Transverse colon (tissue), 4 donors: ENCODE results near the gene ZPBP. TPM values are rescaled to one million over a fixed set of nuclear protein-coding genes. Genes with fewer than 3 reads are reported as not detected.

Experiments
- DNase-seq: peaks from one replicate; pipeline ENCODE4 v3.0.0-alpha.2; 2019
- H3K27ac ChIP-seq, 4 donors: fragments of 200-600 bp; sonication (generic); 2 replicates each; pipeline ENCODE4 v1.5.1; 2016 to 2018; ENCODE audit warnings: inconsistent platforms in 4 of 4
- H3K27me3 ChIP-seq: fragments of 200-600 bp; sonication (generic); 2 replicates; pipeline ENCODE4 v1.5.1; 2017; ENCODE audit warnings: inconsistent platforms
- H3K36me3 ChIP-seq, 4 donors: fragments of 200-600 bp; sonication (generic); 2 replicates each; pipeline ENCODE4 v1.5.1; 2017 to 2019; ENCODE audit warnings: inconsistent platforms in 4 of 4
- H3K4me1 ChIP-seq, 4 donors: fragments of 200-600 bp; sonication (generic); 2 replicates each; pipeline ENCODE4 v1.5.1; 2017 to 2020; ENCODE audit warnings: inconsistent platforms in 4 of 4
- H3K4me3 ChIP-seq, 4 donors: fragments of 200-600 bp; sonication (generic); 1 replicate in 1 of 4; 2 replicates in 3 of 4; pipeline versions ENCODE4 v1.5.1 to v1.6.1; 2017 to 2019; ENCODE audit warnings: inconsistent platforms in 4 of 4
- H3K9me3 ChIP-seq, 2 donors: fragments of 200-600 bp; sonication (generic); 2 replicates each; pipeline ENCODE4 v1.5.1; 2017 to 2019; ENCODE audit warnings: inconsistent platforms in 2 of 2
- CTCF ChIP-seq, 5 experiments: fragments of 200-600 bp in 3 of 5; fragments of 450-650 bp in 2 of 5; sonication (generic) in 3 of 5; IDR thresholded peaks; 1 replicate in 2 of 5; 2 replicates in 3 of 5; pipeline ENCODE4 v1.5.1; 2016 to 2017; ENCODE audit warnings: antibody characterized with exemption in 5 of 5, inconsistent platforms in 3 of 5, mild to moderate bottlenecking in 2 of 5, moderate library complexity in 1 of 5
- EP300 ChIP-seq: sonication (generic); formaldehyde crosslinking; IDR thresholded peaks from one replicate; pipeline ENCODE4 v1.6.1; 2017; ENCODE audit warnings: antibody characterized with exemption, low read depth
- POLR2A ChIP-seq: fragments of 450-650 bp; IDR thresholded peaks from one replicate; pipeline ENCODE4 v1.6.1; 2016; ENCODE audit warnings: antibody characterized with exemption, mild to moderate bottlenecking, moderate library complexity
- POLR2AphosphoS5 ChIP-seq, 3 donors: sonication (generic); formaldehyde crosslinking; IDR thresholded peaks; one replicate each; pipeline ENCODE4 v1.6.1; 2016; ENCODE audit warnings: antibody characterized with exemption in 3 of 3
- WGBS, 2 donors: methylation state at CpG; one replicate each; pipeline ENCODE4 v1.1.5; 2018; ENCODE audit warnings: low coverage in 1 of 2; 5-methylcytosine and 5-hydroxymethylcytosine counted together
- in situ Hi-C, 4 donors: fragments of 200-750 bp; cut with MboI; loops; one replicate each; pipeline versions ENCODE4 v1.15.0 to v1.15.1; 2017; ENCODE audit warnings: low sequenced_read_pairs in 3 of 4, low pct_ligation_motif_present in 1 of 4, low pct_unique_long_range_greater_than_20kb in 1 of 4
- intact Hi-C: fragments of 100-400 bp; cut with DNase I; formaldehyde crosslinking; loops from one replicate; pipeline ENCODE4 v1.15.1; 2023; ENCODE audit warnings: low total_unique reads
- total RNA-seq, 4 donors: library from RNA; depleted of rRNA; stranded (reverse); fragments of >200 nt; gene quantifications; one replicate each; pipeline ENCODE4 v1.1.0, GENCODE V29; 2016

Gene ZPBP
- total RNA-seq, 4 donors from 2014 or later = not detected

- Histone ChIP-seq H3K27ac (no peak overlapping the region), H3K4me1 (peaks cover 0 to 4% (median 0%) of the 10 kb centered on the region in 4 donors), H3K36me3 (no peaks in the 10 kb centered on the region), H3K27me3 (no peaks in the 10 kb centered on the region), H3K9me3 (no peaks in the 10 kb centered on the region), H3K4me3 (no peak overlapping the region)
- TF ChIP-seq EP300 (no peak), POLR2AphosphoS5 (IDR thresholded peaks at IDR 0.05) (no peak), CTCF (IDR thresholded peaks at IDR 0.05) (no peak), POLR2A (no peak)
- in situ Hi-C loops (loop anchor here in 2 of 4 donors (10.0 to 25.0 kb wide), 3 partner anchors 284 to 1022 kb away; no protein-coding TSS in a partner anchor), intact Hi-C loops (no loop called here)
- 49 to 73% methylated on average over 2 to 5 of the region's 5 CpGs for WGBS, 2 donors
- no peak for DNase-seq
These were observed 47.6 kb upstream of the ZPBP start for GRCh38 chr7:50140688-50141087.

GRCh38 chr7:50138101-50138500 is 45.1 kb upstream of the ZPBP start:
- Histone ChIP-seq H3K27me3 (no peaks in the 10 kb centered on the region), H3K9me3 (no peaks in the 10 kb centered on the region), H3K27ac (no peak overlapping the region), H3K4me1 (peaks cover 0 to 4% (median 0%) of the 10 kb centered on the region in 4 donors), H3K36me3 (no peaks in the 10 kb centered on the region), H3K4me3 (no peak overlapping the region)
- intact Hi-C loops (no loop called here), in situ Hi-C loops (loop anchor here in 2 of 4 donors (25.0 kb wide), 2 partner anchors 524 to 1024 kb away; no protein-coding TSS in a partner anchor)
- TF ChIP-seq EP300 = no peak
- TF ChIP-seq CTCF (IDR thresholded peaks at IDR 0.05) = no peak
- TF ChIP-seq POLR2AphosphoS5 (IDR thresholded peaks at IDR 0.05) = no peak
- TF ChIP-seq POLR2A = no peak
- WGBS, 2 donors = 83% methylated on average over 1 of the region's 1 CpG
- no peak for DNase-seq

GRCh38 chr7:50125766-50126165 is 32.7 kb upstream of the ZPBP start:
- intact Hi-C loops = no loop called here

GRCh38 chr7:50121286-50121685 is 28.2 kb upstream of the ZPBP start:
- Histone ChIP-seq H3K9me3 (no peaks in the 10 kb centered on the region), H3K36me3 (no peaks in the 10 kb centered on the region), H3K27ac (no peak overlapping the region), H3K4me3 (no peak overlapping the region), H3K4me1 (no peaks in the 10 kb centered on the region), H3K27me3 (no peaks in the 10 kb centered on the region)
- intact Hi-C loops = no loop called here
- DNase-seq = no peak
- WGBS, 2 donors = 60 to 87% methylated on average over 3 of the region's 3 CpGs
- in situ Hi-C loops = no loop called here
- TF ChIP-seq POLR2A (no peak), EP300 (no peak), CTCF (IDR thresholded peaks at IDR 0.05) (no peak), POLR2AphosphoS5 (IDR thresholded peaks at IDR 0.05) (no peak)

More at GRCh38 chr7:50125766-50126165, 32.7 kb upstream of the ZPBP start:
- Histone ChIP-seq H3K27ac (no peak overlapping the region), H3K36me3 (no peaks in the 10 kb centered on the region), H3K4me1 (no peaks in the 10 kb centered on the region), H3K27me3 (no peaks in the 10 kb centered on the region), H3K4me3 (no peak overlapping the region), H3K9me3 (no peaks in the 10 kb centered on the region)
- DNase-seq = no peak
- in situ Hi-C loops = loop anchor here in 2 of 4 donors (25.0 kb wide), 2 partner anchors 537 to 1037 kb away; no protein-coding TSS in a partner anchor
- WGBS, 2 donors = 70 to 95% methylated on average over 1 of the region's 1 CpG
- TF ChIP-seq CTCF (IDR thresholded peaks at IDR 0.05) (no peak), POLR2AphosphoS5 (IDR thresholded peaks at IDR 0.05) (no peak), POLR2A (no peak), EP300 (no peak)
